ENCODE measurements around the gene CDH23.

Gene CDH23

DNA sequence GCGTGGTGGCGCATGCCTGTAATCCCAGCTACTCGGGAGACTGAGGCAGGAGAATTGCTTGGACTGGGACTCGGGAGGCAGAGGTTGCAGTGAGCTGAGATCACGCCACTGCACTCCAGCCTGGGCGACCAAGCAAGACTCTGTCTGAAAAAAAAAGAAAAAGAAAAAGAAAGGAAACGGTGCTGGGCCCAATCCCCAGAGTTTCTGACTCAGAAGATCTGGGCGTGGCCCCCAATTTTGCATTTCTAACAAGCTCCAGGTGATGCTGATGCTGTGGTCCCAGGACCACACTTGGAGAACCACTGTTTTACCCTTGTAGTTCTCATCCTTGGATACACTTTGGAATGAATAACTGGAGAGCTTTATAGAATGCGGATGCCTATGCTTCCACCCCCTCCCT is 243.9 kb downstream of the CDH23 start:
- no peak for DNase-seq (ENCODE audit: low spot score)

DNA sequence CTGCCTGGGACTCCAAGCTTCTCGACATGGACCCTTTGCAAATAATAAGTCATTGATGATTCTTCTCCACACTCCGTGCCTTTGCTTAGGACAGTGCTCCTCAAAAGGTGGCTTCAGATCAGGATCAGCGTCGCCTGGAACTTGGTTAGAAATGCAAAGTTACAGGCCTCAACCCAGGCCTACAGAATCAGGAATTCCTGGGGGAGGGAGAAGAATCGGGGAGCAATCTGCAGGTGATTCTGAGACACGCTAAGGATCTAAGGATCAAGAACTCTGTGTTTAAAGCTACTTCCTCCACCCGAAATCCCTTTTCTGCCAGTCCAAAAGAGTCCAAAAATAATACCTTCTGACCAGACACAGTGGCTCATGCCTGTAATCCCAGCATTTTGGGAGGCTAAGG is 244.7 kb downstream of the CDH23 start:
- DNase-seq (ENCODE audit: low spot score): no peak

DNA sequence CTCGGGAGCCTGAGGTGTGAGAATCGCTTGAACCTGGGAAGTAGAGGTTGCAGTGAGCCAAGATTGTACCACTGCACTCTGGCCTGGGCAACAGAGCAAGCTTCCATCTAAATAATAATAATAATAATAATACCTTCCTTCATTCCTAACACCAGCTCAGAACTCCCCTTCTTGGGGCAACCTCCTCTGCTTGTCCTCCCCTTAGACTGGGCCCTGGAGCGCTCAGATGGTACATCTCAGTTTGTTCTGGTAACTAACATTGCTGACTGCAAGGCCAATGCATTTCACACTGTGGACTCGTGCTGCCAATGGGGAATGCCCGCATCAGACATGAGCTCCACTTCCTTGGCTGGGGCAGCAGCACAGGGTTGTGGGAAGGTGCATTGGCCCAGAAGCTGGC is 245.3 kb downstream of the CDH23 start:
- no peak for DNase-seq (ENCODE audit: low spot score)

DNA sequence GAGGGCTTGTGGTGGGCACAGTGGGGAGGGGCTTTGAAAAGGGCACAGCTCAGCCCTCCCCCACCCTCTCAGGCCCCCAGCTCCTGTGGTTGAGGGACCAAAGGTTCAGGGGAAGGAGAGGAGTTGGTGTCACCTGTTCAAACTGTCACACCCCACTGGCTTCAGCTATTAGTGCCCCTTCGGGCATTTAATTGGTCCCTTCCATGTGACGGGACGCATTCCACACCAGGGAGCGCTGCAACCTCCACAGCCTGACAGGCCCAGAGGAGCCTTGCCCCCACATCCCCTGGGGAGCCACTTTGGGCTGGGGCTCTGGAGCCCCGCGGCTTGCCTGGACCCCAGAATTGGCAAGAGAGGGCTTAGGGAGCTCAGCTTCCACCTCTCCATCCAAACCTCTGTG is 247.2 kb downstream of the CDH23 start:
- no peak for DNase-seq (ENCODE audit: low spot score)

DNA sequence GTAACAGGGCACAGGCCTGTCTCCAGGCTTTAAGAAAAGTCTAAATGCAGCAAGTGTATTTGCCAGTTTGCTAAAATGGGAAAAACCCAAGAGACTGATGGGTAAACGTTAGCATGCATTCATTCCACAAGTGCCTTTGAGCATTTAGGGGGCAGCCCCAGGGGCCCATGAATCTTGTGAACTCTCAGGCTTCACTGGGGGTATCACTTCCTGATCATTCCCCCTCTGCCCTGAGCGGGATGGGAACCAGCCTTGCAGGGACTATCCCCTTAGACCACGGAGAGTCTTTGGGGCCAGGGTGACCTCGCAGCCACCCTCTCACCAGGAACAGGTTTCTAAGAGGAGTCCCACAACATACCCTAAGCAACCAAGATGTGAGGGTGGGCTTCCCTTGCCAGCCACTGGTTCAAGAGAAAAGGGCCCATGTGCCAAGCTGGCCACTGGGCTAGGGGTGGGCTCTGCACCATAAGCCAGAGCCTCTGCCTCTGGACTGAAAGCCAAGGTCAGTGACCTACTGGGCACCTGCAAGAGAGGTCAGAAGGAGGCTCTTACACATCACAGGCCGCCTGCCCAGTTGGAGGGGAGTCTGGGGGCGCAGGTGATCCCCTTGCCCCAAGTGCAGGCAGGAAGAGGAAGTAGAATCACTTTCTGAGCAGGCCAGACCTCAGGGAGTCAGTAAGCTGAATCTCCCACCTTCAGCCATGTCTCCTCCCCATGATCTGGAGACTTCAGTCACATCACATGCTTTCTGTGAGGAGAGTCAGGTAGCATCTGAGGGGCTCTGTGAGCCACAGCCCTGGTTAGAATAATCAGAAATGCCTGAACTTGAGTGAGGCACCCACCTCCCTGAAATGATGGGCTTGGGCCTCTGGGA is 247.8 kb downstream of the CDH23 start:
- no peak for DNase-seq (ENCODE audit: low spot score)

DNA sequence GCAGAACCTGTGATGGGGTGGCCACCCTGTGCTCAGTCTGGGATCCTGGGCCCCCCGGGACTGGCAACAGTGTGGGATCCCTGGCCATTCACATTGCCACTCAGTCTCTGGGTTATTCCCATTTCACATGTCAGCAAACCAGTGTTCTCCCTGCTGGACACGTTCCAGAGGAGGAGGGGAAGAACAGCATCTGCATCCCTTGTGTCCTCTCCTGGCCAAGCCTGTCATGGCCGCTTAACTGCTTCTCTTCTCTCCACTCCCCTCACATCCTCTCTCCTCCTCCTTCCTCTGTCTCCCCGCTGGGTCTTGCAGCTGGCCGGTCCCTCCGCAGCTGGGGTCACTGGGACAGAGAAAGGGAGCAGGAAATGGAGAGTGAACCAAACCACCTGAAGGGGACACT is 248.5 kb downstream of the CDH23 start:
- no peak for DNase-seq (ENCODE audit: low spot score)

DNA sequence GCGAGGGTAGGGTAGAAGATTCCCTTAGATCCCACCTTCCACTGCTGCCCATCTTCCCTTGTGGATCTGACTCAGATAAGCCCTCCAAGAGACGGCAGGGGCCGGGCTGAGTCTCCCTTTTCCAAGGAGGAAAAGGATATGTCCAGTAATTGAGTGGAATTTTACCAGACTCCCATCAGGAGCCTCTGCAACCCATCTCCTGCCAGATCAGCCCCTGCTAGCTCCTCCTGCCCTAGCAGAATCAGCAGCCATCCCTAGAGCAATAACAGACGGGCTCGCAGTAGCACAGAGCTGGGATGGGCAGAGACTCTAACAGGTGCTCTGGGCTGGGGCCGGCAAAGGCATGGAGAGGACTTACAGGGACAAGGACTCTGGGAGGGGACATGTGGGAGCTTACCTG is 249.3 kb downstream of the CDH23 start:
- DNase-seq (ENCODE audit: low spot score): no peak

DNA sequence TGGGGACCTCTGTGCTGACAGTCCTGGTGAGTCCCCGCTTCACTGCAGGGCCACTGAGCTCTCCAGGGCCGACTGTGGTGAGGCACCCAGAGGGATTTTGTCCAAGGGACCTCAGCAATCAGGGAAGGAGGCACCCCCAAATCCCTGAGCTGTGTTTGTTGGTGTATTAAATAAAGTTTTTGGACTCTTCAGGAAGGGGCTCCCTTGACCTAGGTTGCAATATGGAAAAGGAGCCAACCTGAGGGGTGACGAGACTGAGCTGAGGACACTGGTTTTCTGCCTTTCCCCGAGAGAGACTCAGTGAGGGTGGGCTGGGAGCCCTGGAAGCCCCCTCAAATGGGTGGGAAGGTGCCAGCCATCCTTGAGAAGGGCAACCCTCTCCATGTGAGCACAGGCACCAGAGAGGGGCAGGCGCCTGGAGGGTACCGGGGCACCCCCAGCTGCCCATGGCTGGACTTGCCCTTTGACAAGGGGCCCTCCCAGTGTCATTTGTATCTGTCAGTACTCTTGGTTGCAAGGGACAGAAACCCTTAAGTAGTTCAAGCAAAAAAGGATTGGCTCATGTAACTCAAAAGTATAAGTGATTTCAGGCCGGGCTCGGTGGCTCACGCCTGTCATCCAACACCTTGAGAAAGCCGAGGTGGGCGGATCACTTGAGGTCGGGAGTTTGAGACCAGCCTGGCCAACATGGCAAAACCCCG is 250.0 kb downstream of the CDH23 start:
- DNase-seq (ENCODE audit: low spot score): no peak

DNA sequence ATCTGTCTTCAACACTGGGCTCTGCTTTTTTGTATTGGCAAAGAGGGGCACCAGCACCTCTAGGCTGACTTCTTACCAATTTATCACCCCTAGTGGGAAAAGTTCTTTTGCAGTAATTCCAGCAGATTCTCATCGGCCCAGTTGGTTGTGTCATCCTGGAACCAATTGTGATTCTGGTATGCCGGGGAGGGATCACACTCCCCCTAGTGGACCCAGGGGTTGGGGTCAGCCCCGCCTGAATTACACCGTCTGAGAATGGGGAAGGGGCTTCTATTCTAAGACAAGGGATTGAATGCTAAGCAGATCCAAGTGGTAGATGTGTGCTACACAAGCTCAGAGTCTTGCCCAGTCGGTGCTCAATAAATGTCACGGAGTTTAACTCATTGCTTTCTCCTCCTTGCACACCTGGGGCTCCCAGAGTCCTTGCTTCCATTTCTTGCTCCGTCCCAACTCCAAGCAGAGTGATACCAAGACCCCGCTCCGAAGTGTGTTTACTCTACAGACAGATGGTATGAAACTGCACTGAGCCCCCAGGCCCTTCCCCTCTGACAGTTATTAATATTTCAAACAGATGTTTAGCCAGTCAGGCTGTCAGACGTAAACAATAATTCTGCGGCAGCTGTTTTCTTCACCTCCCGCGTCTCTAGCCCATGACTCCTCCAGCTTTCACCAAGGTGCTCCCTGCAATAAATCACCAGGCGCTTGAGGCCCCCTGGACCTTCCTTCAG is 251.0 kb downstream of the CDH23 start:
- no peak for DNase-seq (ENCODE audit: low spot score)

DNA sequence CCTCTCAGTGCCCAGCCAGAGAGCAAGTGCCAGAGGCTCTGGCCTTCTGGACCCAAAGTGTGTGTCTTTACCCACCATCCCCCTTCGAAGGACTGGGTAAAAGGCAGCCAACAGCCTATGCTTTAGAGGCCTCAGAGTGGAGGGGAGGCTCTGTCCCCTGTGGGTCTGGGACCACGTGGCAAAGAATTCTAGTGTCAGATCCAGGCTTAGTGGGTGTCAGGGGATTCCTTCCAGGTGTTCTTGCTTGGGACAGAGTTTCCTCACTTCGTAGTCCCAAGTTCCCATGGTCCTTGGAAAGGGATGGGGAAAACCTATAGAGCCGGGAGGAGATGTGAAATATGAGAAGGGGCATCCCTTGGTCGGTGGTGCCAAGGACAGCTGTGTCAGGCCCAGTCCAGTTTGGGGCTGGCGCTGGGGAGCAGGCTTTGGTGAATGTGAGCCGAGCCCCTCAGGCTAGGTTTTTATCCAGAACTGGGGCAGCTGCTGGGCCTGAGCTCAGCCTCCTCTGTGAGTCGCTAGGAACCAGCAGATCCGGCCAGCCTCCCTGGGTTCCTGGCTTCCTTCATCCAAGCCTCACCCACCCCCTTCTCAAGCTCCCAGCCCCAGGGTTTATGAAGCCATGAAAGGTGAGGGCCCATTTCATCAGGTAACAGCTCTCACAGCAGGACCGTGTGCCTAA is 251.7 kb downstream of the CDH23 start:
- no peak for DNase-seq (ENCODE audit: low spot score)

DNA sequence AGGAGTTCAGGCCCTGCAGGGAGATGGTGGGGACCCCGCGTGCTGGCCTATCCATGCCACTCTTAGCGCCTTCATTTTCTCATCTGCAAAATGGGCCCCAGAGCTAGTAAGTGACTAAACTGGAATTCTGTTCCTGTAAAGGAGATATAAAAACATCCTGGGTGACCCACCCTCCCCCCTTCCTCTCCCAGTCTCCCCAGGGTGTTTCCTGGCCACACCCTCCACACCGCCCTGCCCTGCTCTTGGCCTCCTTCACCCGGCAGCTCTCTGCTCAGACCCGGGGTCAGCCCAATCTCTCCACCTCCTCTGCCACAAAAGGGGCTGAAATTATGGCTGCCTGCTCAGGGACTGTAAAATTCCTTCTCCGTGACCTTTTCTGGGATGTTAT is 252.2 kb downstream of the CDH23 start:
- DNase-seq (ENCODE audit: low spot score): peak; percentile 56

DNA sequence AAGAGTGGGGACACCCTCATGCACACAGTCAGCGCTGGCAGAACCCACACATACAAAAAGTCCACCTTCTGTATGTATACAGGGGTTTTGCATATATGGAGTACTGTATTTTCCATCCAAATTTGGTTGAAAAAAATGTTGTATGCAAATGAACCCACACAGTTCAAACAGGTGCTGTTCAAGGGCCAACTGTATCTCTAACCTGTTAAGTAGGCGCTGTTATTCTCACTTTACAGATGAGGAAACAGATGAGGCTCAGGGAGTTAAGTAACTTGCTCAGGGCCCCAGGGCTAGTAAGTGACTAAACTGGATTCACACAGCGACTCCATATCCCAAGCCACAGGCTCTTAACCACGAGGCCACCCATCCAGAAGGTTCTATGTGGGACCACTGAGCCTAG is 252.9 kb downstream of the CDH23 start:
- DNase-seq (ENCODE audit: low spot score): no peak

DNA sequence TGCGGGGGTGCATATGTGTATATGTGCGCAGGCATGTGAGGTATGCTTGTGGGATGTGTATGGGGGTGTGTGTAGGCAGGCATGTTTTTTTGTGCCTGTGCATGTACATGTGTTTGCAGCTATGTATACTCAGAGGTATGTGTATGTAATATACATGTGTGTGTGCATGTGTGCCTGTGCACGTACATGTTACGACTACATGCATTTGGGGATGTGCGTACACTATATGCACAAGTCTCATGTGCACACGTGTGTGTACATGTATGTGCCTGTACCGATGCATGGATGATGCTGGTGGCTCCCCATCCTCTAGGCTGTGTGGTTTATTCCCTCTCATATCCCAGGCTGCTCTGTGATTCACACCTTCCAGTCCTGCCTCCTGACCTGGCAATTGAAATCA is 253.7 kb downstream of the CDH23 start:
- DNase-seq (ENCODE audit: low spot score): no peak

DNA sequence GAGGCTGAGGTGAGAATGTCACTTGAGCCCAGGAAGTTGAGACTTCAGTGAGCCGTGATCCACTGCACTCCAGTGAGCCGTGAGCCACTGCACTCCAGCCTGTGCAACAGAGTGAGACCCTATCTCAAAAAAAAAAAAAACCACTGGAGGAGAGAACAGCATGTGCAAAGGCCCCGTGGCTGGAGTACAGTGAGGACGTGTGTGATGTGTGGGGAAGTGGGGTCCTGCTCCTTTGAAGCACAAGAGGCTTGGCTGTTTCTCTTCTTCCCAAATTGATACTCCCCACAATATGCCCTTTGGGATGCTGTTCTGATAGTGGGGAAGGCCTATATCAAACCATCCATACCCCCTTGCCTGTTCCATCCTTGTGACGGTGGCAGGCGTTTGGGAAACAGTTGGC is 254.7 kb downstream of the CDH23 start:
- DNase-seq (ENCODE audit: low spot score): no peak

DNA sequence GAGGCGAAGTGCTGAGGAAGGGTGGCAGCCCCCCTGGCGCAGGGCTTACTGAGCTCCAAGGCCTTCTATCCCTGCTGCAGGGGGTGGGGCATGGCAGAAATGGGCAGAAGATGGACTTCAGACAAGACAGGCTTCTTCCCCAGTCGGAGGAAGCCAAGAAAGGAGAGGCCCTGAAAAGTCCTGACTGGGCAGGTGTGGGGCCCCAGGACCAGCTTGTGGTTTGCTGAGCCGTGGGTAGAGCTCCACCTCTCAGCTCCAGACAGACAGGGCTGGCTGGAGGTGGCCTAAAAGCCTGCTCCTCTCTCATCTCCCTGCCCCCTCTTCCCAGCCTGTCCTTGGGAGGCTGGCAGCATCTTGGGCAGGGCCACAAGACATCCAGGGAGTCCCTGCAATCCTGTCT is 255.2 kb downstream of the CDH23 start:
- no peak for DNase-seq (ENCODE audit: low spot score)

DNA sequence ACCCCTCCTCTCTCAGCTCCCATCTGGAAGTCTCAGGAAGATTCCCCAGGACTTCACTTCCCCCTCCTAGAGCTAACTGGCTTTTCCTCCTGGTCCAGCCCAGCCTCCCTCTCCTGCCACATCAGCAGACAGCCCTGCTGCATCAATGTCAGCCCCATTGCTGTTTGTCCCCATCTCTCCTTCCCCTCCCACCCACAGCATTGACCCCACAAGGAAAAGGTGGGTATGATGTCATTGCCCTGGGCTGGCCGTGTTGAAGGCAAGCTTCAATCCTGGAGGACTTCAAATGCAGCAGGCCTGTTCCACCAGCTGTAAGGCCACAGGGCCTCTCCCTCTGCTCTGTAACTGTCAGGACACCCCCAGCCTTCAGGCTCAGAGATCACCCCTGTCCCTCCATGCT is 256.3 kb downstream of the CDH23 start:
- no peak for DNase-seq (ENCODE audit: low spot score)

DNA sequence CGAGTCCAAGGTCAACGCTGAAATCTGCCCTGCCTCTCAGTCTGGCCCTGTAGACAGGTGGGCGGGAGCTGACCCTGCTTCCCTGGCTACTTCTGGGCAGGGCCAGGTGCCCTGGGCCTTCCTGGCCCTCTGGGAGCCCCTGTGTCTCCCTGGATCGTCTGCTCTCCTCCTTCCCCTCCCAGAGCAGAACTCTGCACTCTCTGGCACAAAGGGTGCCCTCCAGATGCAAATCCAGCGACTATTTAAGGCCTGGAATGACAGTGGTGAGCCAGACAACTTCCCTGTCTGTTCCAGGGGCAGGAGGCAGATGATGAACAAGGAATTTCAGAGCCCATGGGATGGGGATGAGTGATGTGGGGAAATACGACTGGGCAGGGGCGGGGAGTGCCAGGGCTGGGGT is 259.5 kb downstream of the CDH23 start:
- DNase-seq (ENCODE audit: low spot score): no peak

DNA sequence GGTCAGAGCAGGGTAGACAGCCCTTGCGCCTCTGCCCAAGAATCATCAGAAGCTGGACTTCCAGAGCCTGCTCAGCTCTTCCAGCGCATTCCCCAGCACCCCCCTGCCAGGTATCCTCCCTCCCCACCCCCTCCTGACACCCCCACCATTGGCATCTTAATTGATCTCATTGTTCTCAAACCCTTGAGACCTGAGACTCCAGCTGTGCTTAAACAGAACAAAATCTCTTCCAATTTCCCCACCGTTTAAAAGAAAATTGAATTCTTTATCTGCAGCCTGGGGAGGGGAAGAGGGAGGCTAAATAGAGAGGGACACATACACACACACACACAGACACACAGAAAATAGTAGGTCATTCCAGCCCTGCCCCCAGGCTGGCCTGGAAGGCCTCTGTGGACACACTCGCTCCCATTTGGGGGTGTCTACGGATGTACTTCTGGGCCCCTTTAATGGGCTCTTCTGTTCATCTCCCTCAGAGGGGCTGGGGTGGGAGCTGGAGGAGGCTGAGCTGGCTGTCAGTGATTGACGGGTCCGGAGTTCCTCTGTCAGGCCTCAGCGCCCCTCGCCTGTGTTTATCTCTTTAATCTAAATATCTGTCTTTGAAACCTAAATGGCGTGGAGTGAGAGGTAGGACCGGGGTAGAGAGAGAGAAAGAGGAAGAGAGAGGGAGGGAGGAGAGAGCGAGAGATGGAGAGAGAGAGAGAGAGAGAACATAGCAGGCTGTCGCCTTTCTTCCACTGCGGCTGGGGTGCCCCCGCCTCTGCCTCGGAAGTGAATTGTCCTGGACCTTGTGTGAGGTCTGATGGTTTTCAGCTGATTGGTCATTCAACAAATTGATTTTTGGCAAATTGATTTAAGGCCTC is 261.1 kb downstream of the CDH23 start:
- no peak for DNase-seq (ENCODE audit: low spot score)

DNA sequence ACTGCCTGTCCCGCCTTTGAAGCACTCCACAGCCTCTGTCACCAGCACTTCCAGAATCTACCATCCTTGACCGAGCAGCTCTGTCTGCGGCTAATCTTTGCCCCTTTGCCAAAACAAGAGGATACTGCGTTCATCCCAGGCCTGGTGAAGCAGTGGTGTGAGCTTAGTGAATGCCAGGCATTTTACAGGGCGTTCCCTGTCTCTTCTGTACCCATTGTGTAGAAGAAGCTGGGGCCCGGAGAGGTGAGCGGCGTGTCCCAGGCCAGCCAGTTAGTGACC is 261.7 kb downstream of the CDH23 start:
- no peak for DNase-seq (ENCODE audit: low spot score)

DNA sequence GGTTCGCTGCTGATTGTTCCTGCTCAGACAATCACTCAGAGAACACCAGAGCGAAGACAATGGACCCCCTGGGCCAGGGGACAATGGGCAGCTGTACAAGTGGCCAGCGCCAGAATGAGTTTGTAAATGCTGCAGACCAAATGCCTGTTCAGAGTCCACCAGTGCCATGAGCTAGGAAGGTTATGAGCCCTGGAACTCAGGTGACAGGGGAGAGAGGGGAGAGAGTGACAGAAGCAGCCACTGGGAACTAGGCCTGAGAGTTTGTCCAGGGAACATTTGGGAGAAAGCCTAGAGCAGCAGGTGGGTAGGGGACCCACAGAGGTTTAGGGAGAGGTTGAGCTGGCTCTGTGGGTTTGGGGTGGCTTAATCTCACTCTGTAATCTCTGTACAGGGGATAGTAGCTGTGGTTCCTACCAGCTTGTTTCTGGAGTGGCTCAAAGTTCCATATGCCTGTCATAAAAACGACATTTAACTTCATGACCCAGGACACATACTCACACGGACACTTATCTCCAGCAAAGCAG is 262.5 kb downstream of the CDH23 start:
- no peak for DNase-seq (ENCODE audit: low spot score)

DNA sequence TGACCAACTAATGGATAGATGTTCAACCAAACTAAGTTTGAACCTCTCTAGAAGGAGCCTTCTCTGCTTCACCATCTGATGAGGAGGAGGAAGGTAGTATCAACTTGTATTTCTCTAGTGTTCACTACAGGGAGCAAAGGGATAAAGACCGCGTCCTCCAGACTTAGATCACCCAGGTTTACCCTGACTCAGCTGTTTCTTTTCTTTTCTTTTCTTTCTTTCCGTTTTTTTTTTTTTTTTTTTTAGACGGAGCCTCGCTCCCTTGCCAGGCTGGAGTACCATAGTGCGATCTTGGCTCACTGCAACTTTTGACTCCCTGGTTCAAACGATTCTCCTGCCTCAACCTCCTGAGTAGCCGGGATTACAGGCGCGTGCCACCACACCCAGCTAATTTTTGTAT is 263.0 kb downstream of the CDH23 start:
- no peak for DNase-seq (ENCODE audit: low spot score)

DNA sequence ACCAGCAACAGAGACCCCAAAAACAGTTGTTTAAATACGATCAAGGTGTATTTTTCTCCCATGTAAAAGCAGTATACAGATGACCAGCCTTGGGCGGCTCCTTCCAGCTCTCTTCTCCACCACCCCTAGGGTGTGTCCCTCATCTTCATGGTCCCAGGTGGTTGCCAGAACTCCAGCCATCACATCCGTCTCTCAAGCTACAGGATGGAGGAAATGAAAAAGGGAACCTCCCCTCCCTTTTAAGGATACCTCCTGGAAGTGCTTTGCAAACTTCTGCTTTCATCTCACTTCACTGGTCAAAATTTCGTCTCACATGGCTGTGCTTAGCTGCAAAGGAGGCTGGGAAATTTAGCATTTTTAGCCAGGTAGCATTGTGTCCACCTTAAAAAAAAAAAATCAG is 263.6 kb downstream of the CDH23 start:
- no peak for DNase-seq (ENCODE audit: low spot score)

All from hematopoietic multipotent progenitor cell treated with erythropoietin and hydrocortisone succinate and interleukin-3 and kit ligand, for 15 days (in vitro differentiated cells).